GM18951 (cell line): ENCODE measurements around the gene GRM7.

Source experiments
- POLR2A ChIP-seq: IDR thresholded peaks from 4 replicates; pipeline ENCODE4 v1.6.1; 2011; ENCODE audit warnings: mild to moderate bottlenecking; ENCODE audit not compliant: insufficient read length, insufficient read depth; ENCODE audit errors: extremely low read depth
- in situ Hi-C: fragments of 300-500 bp; cut with MboI; formaldehyde crosslinking; loops from one replicate; pipeline ENCODE4 v1.12.0; 2022; ENCODE audit warnings: low sequenced_read_pairs, mixed read lengths, inconsistent platforms; ENCODE audit not compliant: unreplicated experiment

GRM7 gene

DNA sequence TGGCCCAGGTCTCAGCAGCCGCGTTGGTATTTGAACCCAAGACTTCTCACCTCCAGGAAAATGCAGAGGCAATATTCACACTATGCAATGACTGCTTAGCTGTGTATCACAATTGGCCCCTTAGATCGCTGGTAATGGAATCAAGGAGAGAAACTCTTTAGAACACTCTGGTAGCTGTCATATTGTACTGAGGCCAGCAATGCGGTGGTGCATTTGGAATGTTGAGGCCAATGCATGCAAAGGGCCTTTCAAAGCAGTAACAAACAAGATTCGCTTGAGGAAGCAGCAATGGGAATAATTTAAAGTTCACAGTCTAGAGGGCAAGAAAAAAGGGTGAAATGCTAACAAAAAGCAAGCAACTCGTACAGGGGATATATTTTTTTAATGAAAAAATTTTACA lies 764.1 kb downstream of the GRM7 start:
- in situ Hi-C loops: no loop called here
- TF ChIP-seq POLR2A: no peak

DNA sequence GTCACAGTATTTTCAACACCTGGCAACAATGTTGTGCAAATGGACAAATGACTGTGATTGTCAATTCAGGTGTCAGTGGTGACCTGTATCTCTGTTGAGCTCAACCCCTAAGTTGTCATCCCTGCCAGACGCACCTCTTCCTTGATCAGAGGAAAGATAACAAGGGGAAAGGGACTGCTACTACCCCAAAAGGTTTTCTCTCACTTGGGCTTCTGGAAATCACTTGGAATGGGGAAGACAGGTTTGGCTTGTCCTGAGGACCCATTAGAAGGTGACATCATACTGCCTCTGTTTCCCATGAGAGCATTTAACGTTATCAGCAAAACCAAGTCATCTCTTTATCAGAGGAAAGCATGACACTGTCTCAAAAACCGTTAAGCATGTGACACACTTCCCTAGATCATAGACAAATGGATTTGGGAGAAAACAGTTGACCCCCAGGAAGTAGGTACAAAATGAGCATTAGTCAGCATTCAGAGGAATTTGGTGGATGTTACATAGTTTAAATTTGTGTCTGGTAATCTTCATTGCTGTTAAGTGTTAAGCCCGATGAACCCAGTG lies 769.5 kb downstream of the GRM7 start:
- in situ Hi-C loops: no loop called here
- TF ChIP-seq POLR2A: no peak

DNA sequence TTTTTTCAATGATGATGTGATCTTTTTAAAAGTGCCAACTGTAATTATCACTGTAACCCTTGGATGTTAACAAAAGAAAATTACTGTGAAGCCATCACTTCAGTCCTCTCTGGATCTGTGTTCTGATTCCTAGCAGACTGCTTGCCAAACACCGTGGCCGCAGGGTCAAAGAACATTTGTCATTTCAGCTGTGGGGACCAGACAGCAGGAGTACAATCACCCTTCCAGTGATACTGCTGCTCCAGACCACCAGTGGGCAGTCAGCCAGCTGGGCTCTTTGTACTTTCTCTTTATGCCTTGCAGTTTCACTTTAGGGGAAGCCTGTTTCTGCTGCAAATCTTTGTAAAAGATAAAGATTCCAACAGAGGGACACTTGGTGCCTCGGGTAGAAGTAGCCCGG lies 770.0 kb downstream of the GRM7 start:
- no peak for TF ChIP-seq POLR2A
- in situ Hi-C loops: no loop called here

DNA sequence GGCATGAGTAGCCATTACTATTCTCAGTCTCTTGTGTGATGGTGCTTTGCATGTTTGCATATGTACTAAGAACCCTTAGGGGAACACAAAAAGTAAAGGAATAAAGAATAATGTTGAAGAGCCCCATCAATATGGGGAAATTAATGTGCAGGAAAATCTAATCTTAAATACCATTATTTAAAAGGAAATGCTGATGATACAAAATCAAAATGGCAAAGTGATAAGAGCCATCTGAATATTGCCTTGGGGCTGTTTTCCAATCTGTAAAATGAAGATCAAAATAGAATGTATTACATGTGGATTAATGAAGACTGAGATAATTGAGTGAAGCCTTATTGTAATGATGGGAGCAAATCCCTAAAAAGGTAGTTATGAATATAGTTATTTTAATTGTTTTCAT lies 771.4 kb downstream of the GRM7 start:
- in situ Hi-C loops: no loop called here
- no peak for TF ChIP-seq POLR2A

DNA sequence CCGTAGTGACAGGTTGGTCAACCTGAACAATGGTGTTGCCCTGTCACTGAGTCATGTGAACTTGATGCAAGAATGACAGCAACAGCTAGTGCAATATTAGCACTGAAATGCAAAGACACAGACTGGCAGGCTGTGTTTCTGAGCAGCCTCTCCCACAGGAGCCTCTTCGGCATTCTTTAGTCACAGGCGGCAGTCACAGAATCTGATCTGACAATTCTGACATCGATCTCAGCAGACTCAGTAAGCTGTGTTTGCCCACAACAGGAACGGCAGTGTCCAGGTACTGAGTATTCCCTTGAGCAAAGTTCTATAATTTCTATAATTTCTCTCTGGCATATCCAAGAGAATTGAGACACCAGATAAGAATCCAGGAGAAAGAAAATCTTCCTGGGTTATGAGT lies 776.8 kb downstream of the GRM7 start:
- in situ Hi-C loops: no loop called here
- TF ChIP-seq POLR2A: no peak

DNA sequence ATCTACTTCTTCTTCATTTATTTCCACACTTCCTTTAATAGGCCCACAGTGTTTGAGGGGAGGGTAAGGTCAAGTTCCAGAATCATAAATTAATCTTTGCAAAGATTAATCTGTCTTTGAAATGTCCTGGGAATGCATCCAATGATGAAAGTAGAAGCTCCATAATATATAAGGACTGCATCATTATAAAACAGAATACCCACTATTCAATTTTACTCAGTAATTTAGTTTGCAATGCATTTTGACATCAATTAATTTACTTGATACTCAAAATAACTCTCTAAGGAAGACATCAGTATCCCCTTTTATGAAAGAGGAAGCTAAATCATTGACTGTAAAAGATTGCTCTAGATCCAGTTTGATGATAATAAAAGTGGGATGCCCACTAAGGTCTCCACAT lies 777.2 kb downstream of the GRM7 start:
- in situ Hi-C loops: no loop called here
- no peak for TF ChIP-seq POLR2A

DNA sequence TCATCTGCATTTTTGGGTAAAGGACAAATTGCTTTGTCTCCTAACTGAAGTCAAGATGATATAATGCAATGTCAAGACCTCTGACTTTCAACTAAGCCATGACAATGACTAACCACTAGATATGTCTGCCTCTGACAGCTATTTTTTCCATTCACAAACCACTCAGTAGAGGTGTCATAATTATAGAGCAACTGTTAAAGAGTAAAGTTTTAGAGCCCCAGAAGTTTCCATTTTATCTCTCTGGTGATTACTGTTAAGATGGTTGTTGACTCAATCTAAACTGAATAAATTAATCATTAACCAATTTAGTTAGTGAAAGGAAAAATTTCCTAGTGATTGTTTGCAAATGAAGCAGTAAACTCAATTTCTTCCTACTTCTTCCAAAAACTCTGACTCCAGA lies 779.9 kb downstream of the GRM7 start:
- in situ Hi-C loops: no loop called here
- TF ChIP-seq POLR2A: no peak

DNA sequence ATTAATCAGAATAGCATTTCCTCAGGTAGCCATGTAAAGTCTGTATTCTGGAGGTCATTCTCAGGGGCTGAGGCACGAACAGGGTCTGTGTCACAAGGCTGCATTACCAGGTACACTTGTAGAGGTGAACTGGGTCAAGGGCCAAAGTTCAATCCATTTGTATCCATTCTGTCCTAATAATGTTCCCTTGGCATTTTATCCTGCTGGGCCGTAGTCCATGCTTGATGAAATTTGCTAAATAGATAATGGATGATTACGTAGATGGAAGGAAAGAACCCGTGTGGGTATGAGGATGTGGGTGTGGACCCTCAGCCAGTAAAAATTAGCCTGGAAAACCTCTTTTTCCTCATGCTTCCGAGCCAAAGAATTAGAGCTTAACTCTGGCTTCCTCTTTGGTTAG lies 785.9 kb downstream of the GRM7 start:
- TF ChIP-seq POLR2A: no peak
- in situ Hi-C loops: no loop called here

DNA sequence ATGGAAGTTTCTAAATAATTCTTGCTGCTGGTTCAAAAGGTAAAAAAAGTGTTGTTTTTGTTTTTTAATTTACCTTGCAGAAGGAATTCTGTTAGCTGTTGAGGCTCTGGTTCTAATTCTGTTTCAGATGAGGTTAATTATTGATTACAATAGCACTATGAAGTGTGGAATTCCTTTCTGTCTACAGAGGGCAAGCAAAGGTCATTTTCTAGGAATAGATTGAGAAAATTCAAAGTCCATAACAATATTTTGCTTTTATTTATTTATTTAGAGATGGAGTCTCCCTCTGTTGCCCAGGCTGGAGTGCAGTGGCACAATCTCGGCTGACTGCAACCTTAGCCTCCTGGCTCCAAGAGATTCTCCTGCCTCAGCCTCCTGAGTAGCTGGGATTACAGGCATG lies 789.6 kb downstream of the GRM7 start:
- no peak for TF ChIP-seq POLR2A
- in situ Hi-C loops: no loop called here

DNA sequence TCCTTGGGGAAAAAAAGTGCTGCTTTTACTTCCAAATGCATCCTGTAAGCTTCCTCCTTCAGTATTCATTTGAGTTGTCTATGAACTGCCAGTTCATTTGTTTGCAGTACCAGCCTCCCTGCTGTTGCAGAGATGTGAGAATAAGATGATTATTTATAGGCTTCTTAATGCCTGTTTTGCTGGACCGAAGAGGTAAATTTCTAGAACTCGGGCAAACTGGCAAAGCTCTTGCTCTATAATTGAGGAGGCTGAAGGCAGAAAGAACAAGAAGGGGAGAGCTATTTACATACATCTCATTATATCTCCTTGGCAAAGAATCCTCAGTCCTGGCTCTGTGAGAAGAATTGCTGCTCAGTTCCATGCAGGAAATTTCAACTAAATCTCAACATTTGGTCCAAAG lies 790.4 kb downstream of the GRM7 start:
- in situ Hi-C loops: no loop called here
- TF ChIP-seq POLR2A: no peak

DNA sequence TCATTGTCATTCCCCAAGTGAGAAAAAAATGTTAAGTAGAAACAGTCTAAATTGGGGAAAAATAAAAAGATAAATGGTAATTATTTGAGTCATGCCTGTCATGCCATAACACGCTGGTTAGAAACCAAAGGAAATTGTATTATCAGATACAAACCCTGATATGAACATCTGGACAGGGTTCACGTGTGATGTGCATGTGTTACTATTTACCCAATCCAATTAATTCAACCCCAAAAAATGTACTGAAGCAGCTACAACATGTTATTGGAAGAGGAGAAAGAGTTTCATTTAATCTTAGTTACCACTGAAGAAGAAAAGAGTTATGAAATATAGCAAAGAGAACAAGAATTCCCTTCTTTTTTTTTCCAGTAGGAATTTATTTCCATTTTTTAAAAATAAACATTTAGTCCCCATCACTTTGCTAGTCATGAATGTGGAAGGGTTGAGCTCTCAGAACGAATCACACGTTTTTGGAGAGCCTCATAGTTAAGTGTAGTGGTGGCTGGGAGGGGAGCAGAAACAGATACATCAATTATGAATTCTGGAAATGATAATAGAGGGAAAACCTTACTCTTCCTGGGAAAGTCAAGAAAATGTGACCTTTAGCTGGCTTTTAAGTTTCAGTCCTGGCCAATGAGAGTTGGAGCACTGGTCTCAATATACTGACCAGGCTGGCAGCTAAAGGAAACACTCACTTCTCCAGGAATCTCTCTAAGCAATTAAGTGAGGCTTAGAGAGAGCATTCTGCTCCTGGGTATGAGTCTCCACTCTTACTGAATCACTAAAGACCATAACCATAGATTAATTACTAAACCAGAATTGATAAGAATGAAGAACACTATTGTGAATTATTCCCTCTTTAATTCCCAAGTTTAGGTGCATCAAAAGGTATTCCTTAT lies 796.5 kb downstream of the GRM7 start:
- no peak for TF ChIP-seq POLR2A
- in situ Hi-C loops: no loop called here

DNA sequence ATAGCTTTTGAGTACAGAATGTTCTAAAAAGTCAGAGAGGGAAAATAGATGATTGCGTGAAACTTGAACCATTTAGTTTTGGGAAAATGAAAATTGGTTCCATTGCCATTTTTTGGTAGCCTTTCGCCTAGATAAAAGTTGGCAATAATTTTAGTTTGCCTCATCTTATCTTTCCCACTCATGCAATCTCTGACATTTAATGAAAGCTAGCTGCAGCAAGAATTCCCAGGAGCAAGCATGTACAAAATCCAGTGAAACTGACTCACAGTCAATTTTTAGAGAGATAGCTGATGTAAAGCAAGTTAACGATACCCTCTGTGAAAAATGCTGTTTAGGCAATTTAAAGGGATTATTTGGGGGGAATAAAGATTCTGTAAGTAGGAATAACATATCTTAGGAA lies 797.4 kb downstream of the GRM7 start:
- in situ Hi-C loops: no loop called here
- TF ChIP-seq POLR2A: no peak

DNA sequence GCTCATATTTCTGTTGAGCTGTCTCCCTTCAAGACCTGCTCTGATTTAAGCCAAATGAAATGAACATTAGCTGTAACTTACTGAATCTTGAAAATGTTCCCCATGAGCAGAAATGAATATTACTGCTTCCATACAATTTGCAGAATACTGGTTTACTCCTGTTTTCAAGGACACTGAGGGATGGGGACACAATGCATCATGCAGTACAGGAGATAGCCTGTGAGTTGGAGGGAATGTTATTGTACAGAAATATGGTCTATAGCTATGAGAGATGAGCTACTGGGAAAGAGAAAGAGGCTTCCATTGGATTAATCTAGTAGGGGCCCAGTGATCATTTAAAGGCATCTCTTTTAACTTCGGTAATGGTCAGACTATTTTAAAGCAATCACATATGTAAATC lies 798.2 kb downstream of the GRM7 start:
- in situ Hi-C loops: no loop called here
- TF ChIP-seq POLR2A: no peak

DNA sequence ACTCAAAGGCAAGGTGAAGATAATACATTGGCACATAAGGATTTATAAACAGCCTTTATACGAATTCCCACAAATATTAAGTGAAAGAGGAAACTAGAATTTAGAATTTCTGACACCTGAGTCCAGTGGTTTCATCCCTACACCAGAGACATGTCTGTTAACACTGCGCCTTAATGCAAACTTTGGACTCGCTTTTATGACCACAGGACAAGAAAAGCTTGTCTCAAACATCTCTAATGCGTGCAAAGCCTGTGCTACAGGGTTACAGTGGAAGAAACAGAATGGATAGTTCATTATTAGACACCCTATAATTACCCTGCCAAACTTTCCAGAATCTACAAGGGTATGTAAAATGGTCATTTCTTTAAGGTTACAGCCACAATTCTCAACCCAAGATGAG lies 802.9 kb downstream of the GRM7 start:
- in situ Hi-C loops: no loop called here
- TF ChIP-seq POLR2A: no peak
